AG10803 (cell line): ENCODE results near the gene SETBP1.

ENCODE experiments used
- DNase-seq: peaks from one replicate; pipeline ENCODE4 v3.0.0; 2010; ENCODE audit warnings: low read depth
- H3K4me3 ChIP-seq: 2 replicates; pipeline ENCODE4 v1.5.1; 2011; ENCODE audit warnings: mild to moderate bottlenecking, low read length, control low read depth
- TF ChIP-seq, protein P1 (sequence below): conservative IDR thresholded peaks from 2 replicates; pipeline ENCODE4 v1.5.1; 2011; ENCODE audit warnings: mild to moderate bottlenecking, low read length, control low read depth, inconsistent platforms

The SETBP1 gene

DNA sequence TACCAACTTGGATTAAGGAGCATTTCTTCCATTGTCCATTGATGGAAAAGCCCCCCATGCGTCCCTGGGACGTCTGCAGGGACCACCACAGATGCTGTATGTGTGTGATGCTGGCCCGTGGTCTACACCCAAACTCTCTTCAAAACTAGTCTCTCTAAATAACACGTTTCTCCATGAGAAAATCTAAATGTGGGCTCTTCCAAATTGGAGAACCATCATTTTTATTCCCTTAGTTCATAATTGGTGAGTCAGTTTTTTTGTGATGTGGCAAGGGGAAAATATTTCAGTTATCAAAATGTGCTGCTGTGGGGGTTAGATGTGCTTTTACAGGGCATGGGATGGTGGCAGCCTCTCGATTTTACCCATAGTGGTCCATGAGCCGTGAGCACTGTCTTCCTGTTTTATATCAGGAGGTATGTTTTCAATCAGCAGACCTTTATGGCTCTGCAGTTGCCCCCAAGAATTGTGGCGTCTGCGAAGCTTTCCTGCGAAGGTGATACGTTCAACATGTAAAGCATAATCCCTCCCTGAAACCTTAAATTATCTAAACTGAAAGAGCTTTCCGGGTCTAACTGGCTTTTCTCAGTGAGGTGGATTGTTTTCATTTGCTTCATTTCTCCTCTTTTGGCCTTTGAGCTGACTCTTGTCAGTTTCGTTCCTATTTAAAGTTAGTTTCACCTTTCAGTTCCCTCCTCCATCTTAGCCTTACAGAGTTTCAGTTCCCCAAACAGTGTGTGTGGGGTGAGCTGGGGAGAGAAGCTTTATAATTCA, 78.4 kb downstream of the SETBP1 start:
- no peak overlapping the region for H3K4me3 ChIP-seq
- no peak for DNase-seq
- TF ChIP-seq, protein P1, sequence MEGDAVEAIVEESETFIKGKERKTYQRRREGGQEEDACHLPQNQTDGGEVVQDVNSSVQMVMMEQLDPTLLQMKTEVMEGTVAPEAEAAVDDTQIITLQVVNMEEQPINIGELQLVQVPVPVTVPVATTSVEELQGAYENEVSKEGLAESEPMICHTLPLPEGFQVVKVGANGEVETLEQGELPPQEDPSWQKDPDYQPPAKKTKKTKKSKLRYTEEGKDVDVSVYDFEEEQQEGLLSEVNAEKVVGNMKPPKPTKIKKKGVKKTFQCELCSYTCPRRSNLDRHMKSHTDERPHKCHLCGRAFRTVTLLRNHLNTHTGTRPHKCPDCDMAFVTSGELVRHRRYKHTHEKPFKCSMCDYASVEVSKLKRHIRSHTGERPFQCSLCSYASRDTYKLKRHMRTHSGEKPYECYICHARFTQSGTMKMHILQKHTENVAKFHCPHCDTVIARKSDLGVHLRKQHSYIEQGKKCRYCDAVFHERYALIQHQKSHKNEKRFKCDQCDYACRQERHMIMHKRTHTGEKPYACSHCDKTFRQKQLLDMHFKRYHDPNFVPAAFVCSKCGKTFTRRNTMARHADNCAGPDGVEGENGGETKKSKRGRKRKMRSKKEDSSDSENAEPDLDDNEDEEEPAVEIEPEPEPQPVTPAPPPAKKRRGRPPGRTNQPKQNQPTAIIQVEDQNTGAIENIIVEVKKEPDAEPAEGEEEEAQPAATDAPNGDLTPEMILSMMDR = no peak

DNA sequence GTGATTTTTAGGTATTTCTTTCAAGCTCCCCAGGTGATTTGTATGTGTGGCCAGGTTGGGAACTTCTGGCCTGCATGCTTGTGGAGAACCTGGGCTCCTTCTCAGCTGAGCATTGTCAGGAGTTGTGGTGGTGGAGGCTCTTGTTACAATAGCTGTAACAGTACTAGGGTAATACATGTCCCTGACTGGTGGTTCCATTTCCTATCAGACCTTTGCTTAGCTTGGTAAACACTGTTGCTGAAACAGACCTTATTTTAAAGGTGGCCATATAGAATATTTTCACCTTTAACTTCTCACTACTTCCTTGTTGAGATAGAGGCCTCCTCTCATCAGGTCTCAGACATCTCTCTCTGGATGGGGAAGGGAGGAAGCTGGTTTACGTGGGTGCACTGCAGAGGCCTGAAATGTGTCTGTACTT, 79.2 kb downstream of the SETBP1 start:
- TF ChIP-seq, protein P1 = no peak
- no peak overlapping the region for H3K4me3 ChIP-seq
- no peak for DNase-seq

DNA sequence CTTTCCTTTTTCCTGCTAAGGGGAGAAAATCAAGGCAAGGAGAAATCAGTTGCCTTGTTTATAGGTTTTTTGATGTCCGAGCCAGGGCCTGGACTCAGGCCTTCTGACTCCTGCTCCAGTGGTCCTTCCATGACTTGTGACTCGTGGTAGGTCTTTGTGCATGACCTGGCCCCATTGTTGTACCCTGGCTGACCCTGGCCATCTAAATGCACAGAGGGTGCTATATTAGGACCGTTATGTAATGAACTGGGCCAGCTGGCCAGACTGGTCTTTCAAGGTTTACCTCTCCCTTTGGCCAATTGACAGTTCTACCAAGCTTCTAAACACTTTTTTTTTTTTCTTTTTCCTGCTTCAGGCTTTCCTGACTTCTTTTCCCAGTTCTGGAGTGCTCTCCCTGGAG, 81.1 kb downstream of the SETBP1 start:
- no peak for DNase-seq
- TF ChIP-seq, protein P1 = no peak
- no peak overlapping the region for H3K4me3 ChIP-seq

DNA sequence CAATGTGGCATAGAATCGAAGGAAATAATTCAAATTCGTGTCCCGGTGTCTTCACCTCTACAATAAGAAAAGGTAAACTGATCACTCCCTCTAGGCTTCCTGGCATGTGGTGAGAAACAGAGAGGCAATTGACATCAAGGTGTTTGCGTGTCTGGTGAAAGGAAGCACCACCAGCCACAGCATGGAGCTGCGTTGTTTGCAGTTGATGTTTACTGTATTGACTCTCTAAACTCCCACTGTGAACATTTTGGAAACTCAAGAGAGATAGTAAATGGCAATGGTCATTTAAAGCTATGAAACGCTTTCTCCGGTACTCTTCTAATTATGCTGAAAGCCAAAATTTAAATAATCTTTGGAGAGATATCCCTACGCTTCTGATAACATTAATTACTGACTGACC, 82.6 kb downstream of the SETBP1 start:
- TF ChIP-seq, protein P1 = no peak
- no peak for DNase-seq
- H3K4me3 ChIP-seq = no peak overlapping the region

DNA sequence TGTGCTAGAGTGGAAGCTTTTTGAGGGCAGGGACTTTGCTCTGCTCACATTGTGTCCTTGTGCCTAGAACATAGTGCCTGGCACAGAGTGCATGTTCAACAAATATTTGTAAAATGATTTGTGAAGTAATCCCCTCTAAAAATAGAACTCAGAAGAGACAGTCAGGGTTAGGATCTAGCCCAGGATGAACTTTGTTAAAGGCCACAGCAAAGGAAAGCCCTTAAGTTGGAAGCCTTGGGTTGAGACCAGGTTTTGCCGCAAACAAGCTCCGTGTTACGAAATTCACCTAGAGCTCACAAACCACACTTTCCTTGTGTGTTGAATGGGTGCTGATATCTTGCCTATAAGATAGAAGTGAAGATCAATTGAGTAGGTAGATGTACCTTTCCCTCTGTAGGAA, 84.2 kb downstream of the SETBP1 start:
- TF ChIP-seq, protein P1 = no peak
- DNase-seq = peak; percentile 17
- no peak overlapping the region for H3K4me3 ChIP-seq

DNA sequence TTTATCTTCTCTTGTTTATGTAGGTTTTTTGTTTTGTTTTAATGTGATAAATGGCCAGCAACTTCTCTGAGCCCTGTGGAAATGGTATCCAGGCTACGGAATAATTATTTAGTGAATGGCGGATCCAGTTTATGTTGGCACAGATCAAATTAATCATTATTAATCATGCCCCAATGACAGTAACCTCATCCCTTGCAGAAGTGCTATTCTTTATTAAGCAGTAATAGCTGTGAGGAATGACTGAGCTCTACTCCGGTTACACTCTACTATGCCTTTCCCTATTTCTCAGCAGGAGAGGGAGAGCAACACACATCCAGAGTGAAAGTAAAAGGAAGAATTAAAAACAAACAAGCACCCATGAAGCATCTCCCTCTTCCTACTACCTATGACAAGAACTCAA, 84.8 kb downstream of the SETBP1 start:
- no peak for DNase-seq
- TF ChIP-seq, protein P1 = no peak
- H3K4me3 ChIP-seq = no peak overlapping the region

DNA sequence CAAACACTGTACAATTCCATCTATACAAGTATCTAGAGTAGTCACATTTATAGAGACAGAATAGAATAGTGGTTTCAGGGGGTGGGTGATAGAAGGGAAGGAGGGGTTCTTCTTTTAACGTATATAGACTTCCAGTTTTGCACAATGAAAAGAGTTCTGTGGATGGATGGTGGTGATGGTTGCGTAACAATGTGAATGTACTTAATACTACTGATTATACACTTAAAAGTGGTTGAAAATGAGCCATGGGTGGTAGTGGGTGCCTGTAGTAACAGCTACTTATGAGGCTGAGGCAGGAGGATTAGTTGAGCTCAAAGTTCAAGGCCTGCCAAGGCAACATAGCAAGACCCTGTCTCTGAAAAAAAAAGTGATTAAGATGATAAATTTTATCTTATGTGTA, 85.8 kb downstream of the SETBP1 start:
- TF ChIP-seq, protein P1 = no peak
- DNase-seq = no peak
- no peak overlapping the region for H3K4me3 ChIP-seq
